Measurements from ENCODE around the gene TMEM87A. TPM values are rescaled to one million over a fixed set of nuclear protein-coding genes. Genes with fewer than 3 reads are reported as not detected.
A peak's percentile ranks its signal among the peaks of the same experiment; 100 is the strongest.

TMEM87A gene
- total RNA-seq, 1 donor from 2014 or later = 52.6 TPM

- no peak for TF ChIP-seq CTCF (IDR thresholded peaks at IDR 0.05)
- DNase-seq (no peak), ATAC-seq (ENCODE audit: low read depth) (no peak)
- Mint-ChIP-seq H3K9me3 (no peaks in the 10 kb centered on the region), H3K27ac (no peak overlapping the region), H3K4me3 (no peak overlapping the region), H3K36me3 (ENCODE audit: low read depth) (peaks cover 54% of the 10 kb centered on the region), H3K27me3 (no peaks in the 10 kb centered on the region), H3K4me1 (peaks cover 25% of the 10 kb centered on the region)
- ChIA-PET CTCF (no interaction called here), POLR2A (no interaction called here)
- intact Hi-C loops (cut with micrococcal nuclease) = no loop called here
Observed at GRCh38 chr15:42210696-42211095, 62.5 kb downstream of the TMEM87A start.

- CTCF ChIA-PET = no interaction called here
- Mint-ChIP-seq H3K27me3 (no peaks in the 10 kb centered on the region), H3K4me3 (peak within 1 kb of the TSS; percentile 96), H3K9me3 (no peaks in the 10 kb centered on the region), H3K36me3 (ENCODE audit: low read depth) (peaks cover 37% of the 10 kb centered on the region), H3K27ac (peak within 1 kb of the TSS; percentile 92), H3K4me1 (peaks cover 38% of the 10 kb centered on the region)
- intact Hi-C loops (cut with micrococcal nuclease) = loop anchor here (1.0 kb wide), 1 partner anchor 65 kb away; the partner anchor contains the start of genes GANC and TMEM87A
- DNase-seq (peak; percentile 77), ATAC-seq (ENCODE audit: low read depth) (peak; percentile 98)
- POLR2A ChIA-PET = interaction anchor here (0.6 to 3.1 kb wide), 5 partner anchors 16 to 431 kb away, joined by 3 to 19 read pairs (median 3); partner anchors contain the start of genes GANC and TMEM87A
- TF ChIP-seq CTCF (IDR thresholded peaks at IDR 0.05) = no peak
Observed at GRCh38 chr15:42207674-42208579, 65.3 kb downstream of the TMEM87A start, which contains the start of gene VPS39. TSS of gene VPS39 (minus strand) at chr15:42208304. CDS start at chr15:42208153, 151 bp downstream.

- POLR2A ChIA-PET = interaction anchor here (3.1 kb wide), 1 partner anchor 67 kb away, joined by 19 read pairs; the partner anchor contains the start of genes GANC and TMEM87A
- H3K27ac Mint-ChIP-seq = peak overlapping the region; percentile 46
- H3K9me3 Mint-ChIP-seq = no peaks in the 10 kb centered on the region
- no peaks in the 10 kb centered on the region for H3K27me3 Mint-ChIP-seq
- CTCF ChIA-PET = no interaction called here
- TF ChIP-seq CTCF (IDR thresholded peaks at IDR 0.05) = no peak
- ATAC-seq (ENCODE audit: low read depth) (no peak), DNase-seq (no peak)
- peaks cover 38% of the 10 kb centered on the region for H3K4me1 Mint-ChIP-seq
- intact Hi-C loops (cut with micrococcal nuclease) = no loop called here
- peak overlapping the region; percentile 96 for H3K4me3 Mint-ChIP-seq
- H3K36me3 Mint-ChIP-seq (ENCODE audit: low read depth) = peaks cover 36% of the 10 kb centered on the region
Observed at GRCh38 chr15:42206406-42206805, 66.8 kb downstream of the TMEM87A start.

- POLR2A ChIA-PET = no interaction called here
- Mint-ChIP-seq H3K9me3 (no peaks in the 10 kb centered on the region), H3K27ac (no peak overlapping the region), H3K27me3 (no peaks in the 10 kb centered on the region), H3K4me1 (peaks cover 38% of the 10 kb centered on the region), H3K4me3 (no peak overlapping the region), H3K36me3 (ENCODE audit: low read depth) (peaks cover 39% of the 10 kb centered on the region)
- CTCF ChIA-PET = no interaction called here
- TF ChIP-seq CTCF (IDR thresholded peaks at IDR 0.05) = no peak
- intact Hi-C loops (cut with micrococcal nuclease) = no loop called here
- DNase-seq = no peak
- no peak for ATAC-seq (ENCODE audit: low read depth)
Observed at GRCh38 chr15:42203891-42204290, 69.3 kb downstream of the TMEM87A start.

- DNase-seq (no peak), ATAC-seq (ENCODE audit: low read depth) (no peak)
- H3K4me1 Mint-ChIP-seq = peaks cover 33% of the 10 kb centered on the region
- no peaks in the 10 kb centered on the region for H3K9me3 Mint-ChIP-seq
- H3K27ac Mint-ChIP-seq = no peak overlapping the region
- intact Hi-C loops (cut with micrococcal nuclease) = no loop called here
- no peaks in the 10 kb centered on the region for H3K27me3 Mint-ChIP-seq
- no peak for TF ChIP-seq CTCF (IDR thresholded peaks at IDR 0.05)
- ChIA-PET CTCF (no interaction called here), POLR2A (interaction anchor here (0.7 kb wide), 1 partner anchor 662 kb away, joined by 4 read pairs; no protein-coding TSS in a partner anchor)
- H3K4me3 Mint-ChIP-seq = no peak overlapping the region
- H3K36me3 Mint-ChIP-seq (ENCODE audit: low read depth) = peaks cover 46% of the 10 kb centered on the region
Observed at GRCh38 chr15:42202653-42203052, 70.6 kb downstream of the TMEM87A start.

Data from activated B cell treated with CpG ODN at 0.5 μM for 24 hours (primary cell).